GM12872 (cell line): ENCODE results near the gene ZFP36L1.

Experiments used
- TF ChIP-seq, protein P1 (sequence below): IDR thresholded peaks from 3 replicates; pipeline ENCODE4 v1.5.1; 2011; ENCODE audit warnings: low read depth, mild to moderate bottlenecking, low read length, moderate library complexity; ENCODE audit not compliant: insufficient read depth

ZFP36L1 gene

DNA sequence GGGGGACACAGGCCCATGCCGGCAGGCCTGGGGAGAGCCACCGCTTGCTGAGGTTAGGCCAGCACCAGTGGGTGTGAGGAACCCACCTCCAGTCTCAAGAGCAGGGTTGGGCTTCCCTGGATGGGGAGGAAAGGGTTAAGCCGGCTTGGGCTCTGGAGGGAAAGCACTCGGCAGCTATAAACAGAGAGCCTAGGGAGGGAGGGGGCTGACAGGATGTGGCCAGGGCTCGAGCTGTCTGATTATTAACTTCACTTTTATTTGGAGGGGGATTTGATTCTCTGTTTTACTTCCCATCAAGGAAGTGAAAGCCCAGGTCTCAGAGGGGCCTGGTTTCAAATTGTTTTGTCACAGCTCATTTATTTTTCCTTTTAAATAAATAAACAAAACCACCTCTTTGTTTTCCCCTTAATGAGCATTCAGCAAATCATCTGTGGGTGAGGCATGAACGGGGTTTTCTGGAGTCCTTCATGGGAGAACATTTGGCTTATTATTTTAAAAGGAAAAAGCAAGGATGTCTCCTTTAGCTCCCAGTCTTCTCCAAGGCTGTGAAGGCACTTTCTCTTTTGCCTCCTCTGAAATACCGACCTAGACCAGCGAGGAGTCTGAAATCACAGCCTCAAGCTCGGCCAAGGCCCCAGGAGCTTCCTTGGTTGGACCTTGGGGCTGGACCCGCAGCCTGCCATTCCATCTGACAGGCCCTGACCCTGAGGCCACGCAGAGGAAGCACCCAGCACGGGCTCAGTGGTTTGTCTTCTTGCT, 21.9 kb upstream of the ZFP36L1 start:
- TF ChIP-seq, protein P1, sequence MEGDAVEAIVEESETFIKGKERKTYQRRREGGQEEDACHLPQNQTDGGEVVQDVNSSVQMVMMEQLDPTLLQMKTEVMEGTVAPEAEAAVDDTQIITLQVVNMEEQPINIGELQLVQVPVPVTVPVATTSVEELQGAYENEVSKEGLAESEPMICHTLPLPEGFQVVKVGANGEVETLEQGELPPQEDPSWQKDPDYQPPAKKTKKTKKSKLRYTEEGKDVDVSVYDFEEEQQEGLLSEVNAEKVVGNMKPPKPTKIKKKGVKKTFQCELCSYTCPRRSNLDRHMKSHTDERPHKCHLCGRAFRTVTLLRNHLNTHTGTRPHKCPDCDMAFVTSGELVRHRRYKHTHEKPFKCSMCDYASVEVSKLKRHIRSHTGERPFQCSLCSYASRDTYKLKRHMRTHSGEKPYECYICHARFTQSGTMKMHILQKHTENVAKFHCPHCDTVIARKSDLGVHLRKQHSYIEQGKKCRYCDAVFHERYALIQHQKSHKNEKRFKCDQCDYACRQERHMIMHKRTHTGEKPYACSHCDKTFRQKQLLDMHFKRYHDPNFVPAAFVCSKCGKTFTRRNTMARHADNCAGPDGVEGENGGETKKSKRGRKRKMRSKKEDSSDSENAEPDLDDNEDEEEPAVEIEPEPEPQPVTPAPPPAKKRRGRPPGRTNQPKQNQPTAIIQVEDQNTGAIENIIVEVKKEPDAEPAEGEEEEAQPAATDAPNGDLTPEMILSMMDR = no peak

DNA sequence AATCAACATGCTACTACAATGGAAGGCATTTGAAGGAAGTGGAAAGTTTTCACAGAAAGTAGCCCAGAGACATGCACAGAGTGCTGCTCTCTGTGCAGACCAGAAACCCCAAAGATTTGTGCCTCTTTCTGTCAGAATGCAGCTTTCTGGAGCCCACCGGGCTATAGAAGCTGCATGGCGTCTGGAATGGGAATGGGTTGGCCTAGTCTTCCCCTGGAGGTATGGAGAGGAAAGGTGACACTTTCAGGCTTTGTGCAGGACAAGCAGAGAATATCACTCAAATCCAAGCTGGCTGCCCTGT, 21.3 kb upstream of the ZFP36L1 start:
- TF ChIP-seq, protein P1 = no peak

DNA sequence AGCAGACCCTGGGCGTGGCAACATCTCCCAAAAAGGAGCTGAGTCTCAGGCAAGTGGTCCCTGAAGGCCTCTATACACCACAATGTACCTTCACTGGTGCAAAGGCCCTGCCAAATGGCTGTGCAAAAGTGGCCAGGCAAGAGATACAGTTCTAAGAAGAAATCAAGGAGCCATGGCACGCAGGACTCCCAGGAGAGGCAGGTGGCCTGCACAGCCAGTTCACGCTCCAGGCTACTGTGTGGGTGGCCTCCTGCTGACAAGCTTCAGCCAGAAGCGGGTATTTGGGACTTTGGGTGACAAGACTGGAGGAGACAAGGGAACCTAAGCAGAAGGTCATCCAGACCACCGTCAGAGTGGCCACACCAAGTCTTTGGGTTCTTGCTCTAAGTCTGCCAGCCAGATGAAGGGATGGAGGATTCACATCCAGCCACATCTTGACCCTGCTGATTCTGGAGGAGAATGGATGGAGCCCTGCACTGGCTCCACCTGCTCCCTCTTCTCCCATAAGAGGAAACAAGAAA, 20.5 kb upstream of the ZFP36L1 start:
- TF ChIP-seq, protein P1 = no peak

DNA sequence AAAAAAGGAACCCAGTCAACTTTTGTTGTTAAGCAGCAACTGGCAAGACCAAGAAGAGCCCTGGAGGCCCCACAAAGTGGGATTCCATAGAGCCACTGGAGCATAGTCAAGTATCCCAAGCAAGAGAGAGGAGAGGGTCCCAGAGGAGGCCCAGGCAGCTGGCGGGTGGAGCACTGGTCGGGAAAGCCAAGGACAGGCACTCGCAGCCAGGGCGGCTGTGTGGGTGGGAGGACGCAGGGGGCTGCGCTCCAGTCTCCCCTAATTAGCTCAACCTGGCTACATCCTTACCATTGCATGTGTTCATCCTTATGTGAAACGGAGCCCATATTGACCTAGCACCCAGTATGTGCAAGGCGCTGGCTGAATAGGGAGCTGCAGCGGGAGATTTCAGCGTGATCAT, 18.3 kb upstream of the ZFP36L1 start:
- TF ChIP-seq, protein P1 = no peak

DNA sequence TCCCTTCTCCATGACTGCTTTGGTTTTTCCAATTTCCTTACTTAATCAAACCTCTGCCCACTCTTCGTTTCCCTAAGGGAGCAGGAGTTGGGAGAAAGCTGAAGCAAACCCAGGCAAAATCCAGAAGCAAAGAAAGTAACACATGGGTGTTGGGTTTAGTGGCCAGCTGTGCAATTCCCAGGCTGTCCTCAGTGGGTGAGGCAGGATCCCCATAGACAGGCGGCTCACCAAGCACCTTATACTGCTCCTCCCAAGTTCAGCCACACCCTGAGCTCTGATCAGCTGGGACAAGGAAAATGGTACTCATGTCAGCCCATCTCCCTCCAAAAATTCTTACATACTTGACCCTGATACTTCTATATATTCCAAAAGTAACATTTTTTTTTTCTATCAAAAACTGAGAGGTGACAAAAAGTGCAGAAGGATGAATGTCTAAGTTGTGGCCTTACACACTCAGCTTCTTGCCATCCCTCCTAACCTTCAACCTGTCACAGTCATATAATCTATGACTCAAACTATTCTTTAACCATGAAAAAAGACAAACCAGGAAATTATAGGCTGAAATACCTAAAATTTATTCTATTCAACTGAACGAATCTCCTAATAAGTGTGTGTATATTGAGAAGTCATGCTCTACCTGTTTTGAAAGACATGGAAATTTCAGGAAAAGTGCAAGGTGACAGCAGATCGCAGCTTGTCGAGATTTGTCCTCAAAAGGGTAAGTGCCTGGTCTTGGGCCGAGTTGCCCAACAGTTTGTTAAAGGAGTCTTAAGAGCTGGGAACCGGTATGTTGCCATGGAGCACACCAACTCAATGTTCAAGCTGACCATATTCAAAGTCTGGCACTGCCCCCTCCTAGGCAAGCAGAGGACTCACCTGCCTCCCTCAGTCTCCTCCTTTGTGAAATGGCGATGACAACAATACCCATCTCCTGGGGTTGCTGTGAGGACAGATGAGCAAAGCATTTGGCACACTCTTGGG, 17.6 kb upstream of the ZFP36L1 start:
- TF ChIP-seq, protein P1 = no peak

DNA sequence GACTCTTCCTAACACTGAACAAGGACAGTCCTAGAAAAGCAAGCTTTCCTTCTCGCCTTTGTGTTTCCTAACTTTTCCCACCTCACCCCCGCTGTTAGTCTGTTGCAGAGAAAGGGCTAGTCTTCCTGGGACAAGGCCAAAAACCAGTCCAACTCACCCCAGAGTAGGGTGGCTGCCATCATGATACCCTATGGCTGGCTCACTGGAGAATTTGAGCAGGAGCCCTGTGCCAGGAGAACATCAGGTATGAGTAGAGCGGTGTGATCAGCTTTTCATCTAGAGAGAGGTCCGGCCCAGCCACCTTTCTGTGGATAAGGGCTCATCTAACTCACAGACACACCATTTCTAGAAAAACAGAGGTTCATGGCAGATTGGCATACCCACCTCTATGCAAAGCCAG, 16.7 kb upstream of the ZFP36L1 start:
- TF ChIP-seq, protein P1 = no peak
